HUES48 (cell line): ENCODE data around the gene DNMBP.
"Not testable (repeated sequence)": the region's sequence is repeated elsewhere in the genome, so short reads cannot be mapped to it uniquely, and the experiment has no call there.

Experiments
- H3K27ac ChIP-seq: one replicate; pipeline ENCODE4 v1.7.0; 2013; ENCODE audit warnings: low read depth, low read length, inconsistent platforms
- H3K27me3 ChIP-seq: 2 replicates; pipeline ENCODE4 v1.6.1; 2013; ENCODE audit warnings: mild to moderate bottlenecking, low read length; ENCODE audit not compliant: control insufficient read depth, insufficient read depth
- H3K36me3 ChIP-seq: 2 replicates; pipeline ENCODE4 v1.6.1; 2013; ENCODE audit warnings: low read length; ENCODE audit not compliant: control insufficient read depth, insufficient read depth
- H3K4me1 ChIP-seq: 2 replicates; pipeline ENCODE4 v1.6.1; 2013; ENCODE audit warnings: mild to moderate bottlenecking, low read length; ENCODE audit not compliant: control insufficient read depth, insufficient read depth
- H3K4me3 ChIP-seq: 2 replicates; pipeline ENCODE4 v1.5.1; 2013; ENCODE audit warnings: mild to moderate bottlenecking, low read depth, low read length
- H3K9ac ChIP-seq: 2 replicates; pipeline ENCODE4 v1.6.1; 2013; ENCODE audit warnings: mild to moderate bottlenecking, low read depth, low read length, moderate library complexity
- H3K9me3 ChIP-seq: 2 replicates; pipeline ENCODE4 v1.6.1; 2013; ENCODE audit warnings: low read length; ENCODE audit not compliant: control insufficient read depth, insufficient read depth

The DNMBP gene

GRCh38 chr10:100014071-100014762 is 4.5 kb upstream of the DNMBP start:
- no peak overlapping the region for H3K4me3 ChIP-seq
- no peaks in the 10 kb centered on the region for H3K27me3 ChIP-seq
- H3K9me3 ChIP-seq, result no peaks in the 10 kb centered on the region
- no peaks in the 10 kb centered on the region for H3K4me1 ChIP-seq
- no peak overlapping the region for H3K27ac ChIP-seq
- H3K36me3 ChIP-seq, result no peaks in the 10 kb centered on the region
- no peak overlapping the region for H3K9ac ChIP-seq

DNA sequence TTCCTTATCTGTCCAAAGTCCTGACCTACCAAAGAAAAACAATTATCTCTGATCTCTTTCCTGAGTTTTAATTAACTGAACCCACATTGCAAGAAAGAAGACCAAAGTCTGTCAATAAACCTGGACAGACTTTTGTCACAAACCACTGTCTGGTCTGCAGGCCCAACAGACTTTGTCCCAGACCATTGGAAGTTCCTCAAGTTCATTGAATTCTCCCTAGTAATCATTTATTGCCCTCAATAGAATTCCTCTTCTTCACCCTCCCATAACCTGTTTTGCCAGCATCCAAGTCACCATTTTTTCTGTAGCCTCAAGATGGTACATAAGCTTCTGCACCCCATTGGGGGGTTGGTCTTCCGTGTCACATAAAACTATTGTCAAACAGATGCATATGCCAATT is 3.9 kb upstream of the DNMBP start:
- H3K4me1 ChIP-seq, result peaks cover 6% of the 10 kb centered on the region; the same call in 1 of the 2 replicates

GRCh38 chr10:100011906-100012305 is 2.2 kb upstream of the DNMBP start:
- H3K36me3 ChIP-seq, H3K9ac ChIP-seq, H3K27me3 ChIP-seq, H3K27ac ChIP-seq, H3K4me3 ChIP-seq, H3K4me1 ChIP-seq, H3K9me3 ChIP-seq: not testable (repeated sequence)

More for the DNA sequence above, 3.9 kb upstream of the DNMBP start:
- Histone ChIP-seq H3K36me3 (no peaks in the 10 kb centered on the region), H3K4me3 (no peak overlapping the region), H3K27ac (no peak overlapping the region), H3K9ac (no peak overlapping the region), H3K27me3 (no peaks in the 10 kb centered on the region), H3K9me3 (no peaks in the 10 kb centered on the region)

GRCh38 chr10:100009283-100009792 is 409 bp downstream of the DNMBP start:
- H3K9me3 ChIP-seq, result no peaks in the 10 kb centered on the region
- H3K4me3 ChIP-seq, result peak overlapping the region; percentile 75
- H3K9ac ChIP-seq, result no peak overlapping the region
- no peaks in the 10 kb centered on the region for H3K36me3 ChIP-seq
- H3K27ac ChIP-seq, result no peak overlapping the region
- H3K27me3 ChIP-seq, result no peaks in the 10 kb centered on the region
- H3K4me1 ChIP-seq, result peaks cover 15% of the 10 kb centered on the region; the same call in 1 of the 2 replicates

- no peaks in the 10 kb centered on the region for H3K27me3 ChIP-seq
- H3K4me1 ChIP-seq, result peaks cover 15% of the 10 kb centered on the region; the same call in 1 of the 2 replicates
- H3K4me3 ChIP-seq, result peak overlapping the region; percentile 75
- H3K9me3 ChIP-seq, result no peaks in the 10 kb centered on the region
- H3K27ac ChIP-seq, result no peak overlapping the region
- no peaks in the 10 kb centered on the region for H3K36me3 ChIP-seq
- H3K9ac ChIP-seq, result no peak overlapping the region
Measured at GRCh38 chr10:100008708-100009282, 952 bp downstream of the DNMBP start.

- Histone ChIP-seq H3K27me3 (no peaks in the 10 kb centered on the region), H3K27ac (peak overlapping the region; percentile 22)
Measured at GRCh38 chr10:100008142-100008522, 1.6 kb downstream of the DNMBP start.

GRCh38 chr10:100007231-100008141 is 2.3 kb downstream of the DNMBP start:
- Histone ChIP-seq H3K36me3 (no peaks in the 10 kb centered on the region), H3K4me1 (peaks cover 15% of the 10 kb centered on the region; the same call in 1 of the 2 replicates), H3K9ac (no peak overlapping the region), H3K4me3 (no peak overlapping the region), H3K9me3 (no peaks in the 10 kb centered on the region), H3K27me3 (no peaks in the 10 kb centered on the region), H3K27ac (peak overlapping the region; percentile 95)

More at GRCh38 chr10:100008142-100008522, 1.6 kb downstream of the DNMBP start:
- Histone ChIP-seq H3K9me3 (no peaks in the 10 kb centered on the region), H3K36me3 (no peaks in the 10 kb centered on the region), H3K9ac (no peak overlapping the region), H3K4me1 (peaks cover 15% of the 10 kb centered on the region; the same call in 1 of the 2 replicates), H3K4me3 (peak overlapping the region; percentile 75; the same call in 1 of the 2 replicates)

- Histone ChIP-seq H3K27ac (peak overlapping the region; percentile 95), H3K36me3 (no peaks in the 10 kb centered on the region), H3K9me3 (no peaks in the 10 kb centered on the region), H3K4me1 (peaks cover 15% of the 10 kb centered on the region; the same call in 1 of the 2 replicates), H3K9ac (no peak overlapping the region), H3K27me3 (no peaks in the 10 kb centered on the region), H3K4me3 (peak overlapping the region; percentile 16; the same call in 1 of the 2 replicates)
Measured at GRCh38 chr10:100006243-100006886, 3.4 kb downstream of the DNMBP start.

DNA sequence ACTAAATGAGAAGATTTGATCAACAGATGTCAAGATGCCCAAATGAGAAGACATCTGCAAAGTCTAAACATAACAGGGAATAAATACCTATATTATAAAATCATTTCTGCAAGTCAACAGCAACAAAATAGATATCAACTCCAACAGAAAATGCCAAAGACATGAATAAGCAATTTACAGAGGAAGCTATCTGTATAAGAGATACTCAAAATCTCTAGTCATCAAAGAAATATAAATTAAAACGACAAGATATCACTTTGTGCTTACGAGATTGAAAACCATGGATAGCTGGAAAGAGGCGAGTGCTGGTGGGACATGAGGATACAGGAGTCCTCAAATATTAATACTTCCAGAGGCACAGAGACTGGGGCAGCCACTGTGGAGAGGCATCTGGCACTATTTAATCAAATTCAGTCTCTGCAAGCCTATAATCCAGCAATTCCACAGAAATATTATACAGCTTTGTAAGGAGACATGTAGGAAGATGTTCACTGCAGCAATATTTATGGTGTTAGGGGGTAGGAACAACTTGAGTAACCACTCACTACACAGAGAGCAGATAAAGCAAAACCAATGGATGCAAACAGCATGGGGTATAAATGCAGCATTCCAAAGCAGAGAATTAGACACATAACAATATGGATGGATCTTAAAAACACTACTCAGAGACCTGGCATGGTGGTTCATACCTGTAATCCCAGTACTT is 4.8 kb downstream of the DNMBP start:
- H3K4me3 ChIP-seq, result no peak overlapping the region

DNA sequence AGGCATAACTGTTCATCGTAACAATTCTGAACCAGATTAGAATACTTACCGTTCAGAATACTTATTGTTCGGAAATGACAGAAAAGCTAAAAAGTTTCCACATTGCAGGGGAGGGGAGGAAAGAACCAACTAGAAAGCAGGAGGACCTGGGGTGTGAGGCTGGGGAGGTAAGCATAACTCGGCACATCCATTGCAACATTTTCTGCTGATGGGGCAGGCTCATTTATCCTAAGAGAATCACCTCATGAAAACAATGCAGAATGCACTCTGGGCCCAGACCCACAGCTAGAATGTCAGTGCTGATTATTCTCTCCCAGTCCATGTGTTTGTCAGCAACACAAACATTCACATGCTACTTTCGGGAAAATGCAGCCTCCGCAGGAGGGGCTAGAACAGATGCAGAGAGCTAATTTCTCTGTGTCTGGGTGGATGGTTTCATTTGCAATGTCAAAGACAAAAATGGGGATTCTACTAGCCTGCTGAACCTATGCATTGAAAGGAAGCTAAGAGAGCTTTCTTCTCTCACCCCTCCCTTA is 9.6 kb downstream of the DNMBP start:
- H3K4me1 ChIP-seq, result peaks cover 11% of the 10 kb centered on the region
- H3K9ac ChIP-seq, result no peak overlapping the region
- H3K27me3 ChIP-seq, result no peaks in the 10 kb centered on the region
- no peaks in the 10 kb centered on the region for H3K9me3 ChIP-seq
- no peak overlapping the region for H3K4me3 ChIP-seq
- H3K36me3 ChIP-seq, result no peaks in the 10 kb centered on the region
- H3K27ac ChIP-seq, result peak overlapping the region; percentile 5

More for the DNA sequence above, 4.8 kb downstream of the DNMBP start:
- Histone ChIP-seq H3K27ac (peak overlapping the region; percentile 95), H3K36me3 (no peaks in the 10 kb centered on the region), H3K9ac (no peak overlapping the region), H3K9me3 (no peaks in the 10 kb centered on the region), H3K4me1 (peaks cover 22% of the 10 kb centered on the region), H3K27me3 (no peaks in the 10 kb centered on the region)
